Breast epithelium (tissue), 3 donors: Measurements from ENCODE around the gene SGSH.

Experiments
- POLR2A ChIP-seq: fragments of 450-650 bp; IDR thresholded peaks from one replicate; pipeline ENCODE4 v1.6.1; 2016; ENCODE audit warnings: antibody characterized with exemption, mild to moderate bottlenecking, moderate library complexity
- TF ChIP-seq, protein P1 (sequence below), 3 donors: fragments of 450-650 bp; IDR thresholded peaks; one replicate each; pipeline ENCODE4 v1.5.1; 2016 to 2017; ENCODE audit warnings: antibody characterized with exemption in 3 of 3, mild to moderate bottlenecking in 3 of 3, moderate library complexity in 3 of 3

DNA sequence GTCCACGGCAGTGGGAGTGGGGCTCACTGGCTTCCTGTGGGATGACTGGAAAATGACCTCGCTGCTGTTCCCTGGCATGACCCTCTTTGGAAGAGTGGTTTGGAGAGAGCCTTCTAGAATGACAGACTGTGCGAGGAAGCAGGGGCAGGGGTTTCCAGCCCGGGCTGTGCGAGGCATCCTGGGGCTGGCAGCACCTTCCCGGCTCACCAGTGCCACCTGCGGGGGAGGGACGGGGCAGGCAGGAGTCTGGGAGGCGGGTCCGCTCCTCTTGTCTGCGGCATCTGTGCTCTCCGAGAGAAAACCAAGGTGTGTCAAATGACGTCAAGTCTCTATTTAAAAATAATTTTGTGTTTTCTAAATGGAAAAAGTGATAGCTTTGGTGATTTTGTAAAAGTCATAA lies 32.7 kb upstream of the SGSH start:
- TF ChIP-seq, protein P1, sequence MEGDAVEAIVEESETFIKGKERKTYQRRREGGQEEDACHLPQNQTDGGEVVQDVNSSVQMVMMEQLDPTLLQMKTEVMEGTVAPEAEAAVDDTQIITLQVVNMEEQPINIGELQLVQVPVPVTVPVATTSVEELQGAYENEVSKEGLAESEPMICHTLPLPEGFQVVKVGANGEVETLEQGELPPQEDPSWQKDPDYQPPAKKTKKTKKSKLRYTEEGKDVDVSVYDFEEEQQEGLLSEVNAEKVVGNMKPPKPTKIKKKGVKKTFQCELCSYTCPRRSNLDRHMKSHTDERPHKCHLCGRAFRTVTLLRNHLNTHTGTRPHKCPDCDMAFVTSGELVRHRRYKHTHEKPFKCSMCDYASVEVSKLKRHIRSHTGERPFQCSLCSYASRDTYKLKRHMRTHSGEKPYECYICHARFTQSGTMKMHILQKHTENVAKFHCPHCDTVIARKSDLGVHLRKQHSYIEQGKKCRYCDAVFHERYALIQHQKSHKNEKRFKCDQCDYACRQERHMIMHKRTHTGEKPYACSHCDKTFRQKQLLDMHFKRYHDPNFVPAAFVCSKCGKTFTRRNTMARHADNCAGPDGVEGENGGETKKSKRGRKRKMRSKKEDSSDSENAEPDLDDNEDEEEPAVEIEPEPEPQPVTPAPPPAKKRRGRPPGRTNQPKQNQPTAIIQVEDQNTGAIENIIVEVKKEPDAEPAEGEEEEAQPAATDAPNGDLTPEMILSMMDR (IDR thresholded peaks at IDR 0.05) = peak; percentile 28 to 75 (median 44)
- TF ChIP-seq POLR2A = no peak
